Measurements from ENCODE around the gene EZR.

EZR gene

DNA sequence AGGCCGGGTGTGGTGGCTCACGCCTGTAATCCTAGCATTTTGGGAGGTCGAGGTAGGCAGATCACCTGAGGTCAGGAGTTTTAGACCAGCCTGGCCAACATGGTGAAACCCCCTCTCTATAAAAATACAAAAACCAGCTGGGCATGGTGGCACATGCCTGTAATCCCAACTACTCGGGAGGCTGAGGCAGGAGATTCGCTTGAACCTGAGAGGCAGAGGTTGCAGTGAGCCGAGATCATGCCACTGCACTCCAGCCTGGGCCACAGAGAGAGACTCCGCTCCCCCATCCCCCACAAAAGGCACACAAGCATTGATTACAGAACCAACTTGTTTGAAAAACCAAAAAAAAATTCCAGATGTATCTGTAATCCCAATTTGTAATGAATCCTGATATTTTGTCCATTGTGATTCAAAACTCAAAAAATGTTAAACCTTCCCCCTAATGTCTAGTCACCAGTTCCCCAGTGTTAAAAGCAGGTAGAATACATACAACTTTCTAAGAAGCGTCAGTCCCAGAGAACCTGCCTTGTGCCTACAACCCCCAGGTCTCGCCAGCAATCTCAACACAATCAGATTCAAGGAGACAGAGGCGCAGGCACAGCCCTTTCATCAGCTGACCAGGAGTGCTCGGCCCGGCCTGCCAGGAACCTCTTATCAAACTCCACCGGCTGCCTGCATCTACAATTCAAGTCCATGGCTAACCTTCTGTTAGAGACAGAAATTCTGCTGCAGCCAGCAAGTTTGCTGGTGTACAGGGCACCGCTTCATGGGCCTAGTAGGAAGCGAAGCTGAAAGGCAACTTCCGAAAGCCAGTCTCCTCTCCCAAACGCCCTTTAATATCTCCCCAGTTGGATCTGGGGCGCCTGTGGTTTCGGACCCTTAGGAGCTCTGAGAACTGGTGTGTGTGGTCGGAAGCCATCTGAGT lies 2.1 kb downstream of the EZR start:
- no peak for DNase-seq

DNA sequence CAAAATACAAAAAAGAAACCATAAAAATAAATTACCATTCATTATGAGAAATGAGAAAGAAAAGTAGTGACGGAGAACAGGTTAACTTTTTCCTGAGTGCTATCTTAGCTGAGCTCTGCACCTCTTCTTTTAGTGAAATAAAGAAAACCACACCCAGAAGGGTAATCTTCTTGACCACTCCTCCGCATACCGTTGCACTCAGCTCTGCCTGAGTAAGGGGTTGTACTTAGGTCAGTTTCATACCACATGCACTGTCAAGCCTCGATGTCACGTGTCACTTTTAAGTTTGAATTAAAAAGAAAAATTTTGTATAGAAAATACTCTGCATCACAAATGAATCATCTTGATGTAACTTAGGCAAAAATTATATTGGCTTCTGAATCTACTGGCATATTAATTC lies 2.8 kb downstream of the EZR start:
- DNase-seq, result no peak

DNA sequence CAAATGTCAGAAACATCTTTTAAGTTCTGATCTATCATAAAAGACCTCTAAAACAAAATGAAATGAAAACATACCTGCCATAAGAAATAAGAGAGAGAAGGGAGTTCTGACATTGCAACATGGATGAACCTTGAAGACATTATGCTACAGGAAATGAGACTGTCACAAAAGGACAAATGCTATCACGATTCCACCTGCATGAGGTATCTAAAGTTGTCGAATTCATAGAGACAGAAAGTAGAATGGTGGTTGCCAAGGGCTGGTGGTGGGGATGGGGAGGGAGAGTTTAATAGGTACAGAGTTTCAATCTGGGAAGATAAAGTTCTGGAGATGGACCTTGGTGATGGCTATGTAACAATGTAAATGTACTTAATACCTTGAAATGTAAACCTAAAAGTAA lies 3.3 kb downstream of the EZR start:
- no peak for DNase-seq

DNA sequence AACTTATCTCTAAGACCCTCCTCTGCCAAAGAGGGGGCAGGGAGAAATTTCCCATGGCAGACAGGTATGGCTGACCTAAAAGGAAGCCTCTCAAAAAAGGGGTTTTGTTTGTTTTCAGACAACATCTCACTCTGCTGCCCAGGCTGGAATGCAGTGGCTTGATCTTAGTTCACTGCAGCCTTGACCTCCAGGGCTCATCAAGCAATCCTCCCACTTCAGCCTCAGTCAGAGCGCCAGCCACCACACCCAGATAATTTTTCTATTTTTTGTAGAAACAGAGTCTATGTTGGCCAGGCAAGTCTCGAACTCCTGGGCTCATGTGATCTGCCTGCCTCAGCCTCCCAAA lies 3.8 kb downstream of the EZR start:
- DNase-seq, result no peak

DNA sequence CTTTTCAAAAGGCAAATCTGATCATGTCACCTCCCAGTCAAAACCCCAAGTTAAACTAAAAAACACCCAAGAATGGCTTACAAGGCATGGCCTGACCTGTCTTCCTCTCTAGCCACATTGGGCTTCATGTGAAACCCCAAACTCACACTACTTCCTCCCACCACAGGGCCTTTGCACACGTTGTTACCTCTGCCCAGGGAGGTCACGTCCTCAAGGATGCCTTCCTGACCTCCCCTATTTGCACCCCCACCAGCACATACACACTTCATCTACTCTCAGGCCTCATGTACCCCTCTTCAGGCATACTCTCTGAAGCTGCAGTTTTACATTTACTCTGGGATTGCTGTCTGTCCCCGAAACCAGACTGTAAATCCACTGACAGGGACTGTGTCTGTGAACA lies 6.1 kb downstream of the EZR start:
- DNase-seq, result no peak

DNA sequence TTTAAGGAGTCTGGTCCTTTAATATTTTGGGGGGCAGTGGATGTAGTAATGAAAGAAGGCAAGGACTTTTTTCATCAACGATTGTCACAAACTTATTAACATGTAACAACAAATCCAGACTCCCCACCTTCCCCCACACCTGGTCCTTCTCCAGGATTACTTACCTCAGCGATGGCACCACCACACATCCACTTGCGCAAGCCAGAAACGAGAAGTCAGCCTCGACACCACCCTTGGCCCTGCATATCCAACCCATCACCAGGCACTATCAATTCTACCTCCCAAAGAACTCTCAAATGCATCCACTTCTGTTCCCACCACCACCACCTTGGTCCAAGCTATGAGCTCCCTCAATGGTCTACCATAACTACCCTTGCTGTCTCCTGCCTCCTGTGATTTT lies 6.6 kb downstream of the EZR start:
- no peak for DNase-seq

DNA sequence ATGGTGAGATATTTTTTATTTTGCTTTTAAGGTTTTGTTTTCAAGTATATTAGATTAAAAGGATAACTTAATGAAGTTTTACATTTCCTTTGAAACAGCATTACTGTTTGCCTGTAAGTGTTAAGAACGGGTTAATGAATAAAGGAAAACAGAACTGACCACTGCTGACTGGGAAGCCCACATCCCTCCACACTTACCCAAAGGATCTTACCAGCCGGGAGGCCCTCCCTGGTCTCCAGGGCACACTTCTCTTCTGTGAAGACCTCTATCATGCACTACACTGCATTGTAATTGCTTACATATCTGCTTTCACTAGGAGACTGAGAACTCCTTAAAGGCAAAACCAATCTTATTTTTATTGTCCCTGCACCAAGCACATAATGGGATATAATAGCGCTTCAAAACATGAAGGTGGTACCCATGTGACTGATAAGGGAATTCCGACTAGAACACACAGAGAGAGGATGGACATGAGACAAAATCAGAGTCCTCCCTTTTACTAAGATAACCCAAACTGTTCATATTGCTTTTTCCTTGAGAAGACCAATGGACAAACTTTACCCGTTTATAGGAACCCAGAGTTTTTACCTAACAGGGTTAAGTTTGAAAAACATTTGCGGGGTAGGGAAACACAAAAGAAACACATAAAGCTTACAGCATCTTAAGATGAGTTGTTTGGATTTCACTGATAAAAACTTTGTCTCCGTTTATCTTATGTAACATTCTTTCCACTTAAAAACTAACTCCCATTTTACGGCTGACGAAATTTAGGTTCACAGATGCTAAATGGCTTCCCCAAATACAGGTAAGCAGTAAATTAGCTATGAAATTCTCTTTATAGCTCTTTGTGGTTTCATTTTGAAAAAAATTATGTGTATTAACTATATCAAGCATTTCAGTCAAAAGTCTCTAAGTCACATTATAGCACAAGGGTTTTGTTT lies 8.7 kb downstream of the EZR start:
- no peak for DNase-seq

DNA sequence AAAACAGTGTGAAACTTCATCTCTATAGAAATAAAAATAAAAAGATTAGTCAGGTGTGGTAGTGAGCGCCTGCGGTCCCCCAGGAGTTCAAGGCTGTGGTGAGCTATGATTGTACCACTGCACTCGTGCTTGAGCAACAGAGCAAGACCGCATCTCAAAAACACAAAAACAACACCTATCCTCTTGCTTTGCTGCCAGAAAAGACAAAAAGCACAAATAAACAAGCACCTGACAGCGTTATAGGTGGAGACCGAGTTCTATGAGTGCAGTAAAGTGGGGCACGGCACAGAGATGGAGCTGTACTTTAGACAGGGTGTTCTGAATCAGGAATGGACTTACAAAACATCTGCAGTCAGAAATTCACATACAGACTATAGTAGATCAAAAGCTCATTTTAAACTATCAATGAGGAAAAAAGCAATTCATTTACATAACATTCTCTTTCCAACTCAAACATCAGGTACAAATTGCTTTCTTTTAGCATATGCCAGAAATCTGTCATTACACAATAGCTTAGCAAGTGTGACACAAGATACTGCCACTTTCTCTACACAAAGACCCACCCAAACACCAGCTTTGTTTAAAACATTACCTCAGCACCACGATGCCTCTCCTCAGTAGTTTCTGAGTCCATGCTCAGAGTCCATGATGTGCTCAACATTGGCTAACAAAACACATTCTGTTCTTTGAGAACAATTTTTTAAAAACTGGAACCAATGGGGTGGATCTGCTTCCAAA lies 10.1 kb downstream of the EZR start:
- no peak for DNase-seq

DNA sequence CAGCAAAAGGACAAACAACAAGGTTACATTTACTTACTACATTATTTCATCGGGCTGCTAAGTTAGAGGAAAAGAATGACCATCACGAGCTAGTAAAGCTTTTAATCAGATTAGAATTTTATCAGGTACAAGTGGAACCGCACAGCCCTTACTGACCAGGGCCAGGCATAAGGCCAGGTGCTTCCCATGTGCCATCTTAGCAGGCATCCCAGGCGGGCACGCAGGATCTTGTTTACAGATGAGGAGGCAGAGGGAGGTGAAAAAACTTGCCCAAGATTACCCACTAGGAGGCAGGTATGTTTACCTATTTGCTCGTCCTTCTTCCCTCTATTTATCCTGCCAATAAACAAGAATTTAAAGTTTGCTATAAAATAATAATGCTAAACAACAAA lies 10.7 kb downstream of the EZR start:
- no peak for DNase-seq

DNA sequence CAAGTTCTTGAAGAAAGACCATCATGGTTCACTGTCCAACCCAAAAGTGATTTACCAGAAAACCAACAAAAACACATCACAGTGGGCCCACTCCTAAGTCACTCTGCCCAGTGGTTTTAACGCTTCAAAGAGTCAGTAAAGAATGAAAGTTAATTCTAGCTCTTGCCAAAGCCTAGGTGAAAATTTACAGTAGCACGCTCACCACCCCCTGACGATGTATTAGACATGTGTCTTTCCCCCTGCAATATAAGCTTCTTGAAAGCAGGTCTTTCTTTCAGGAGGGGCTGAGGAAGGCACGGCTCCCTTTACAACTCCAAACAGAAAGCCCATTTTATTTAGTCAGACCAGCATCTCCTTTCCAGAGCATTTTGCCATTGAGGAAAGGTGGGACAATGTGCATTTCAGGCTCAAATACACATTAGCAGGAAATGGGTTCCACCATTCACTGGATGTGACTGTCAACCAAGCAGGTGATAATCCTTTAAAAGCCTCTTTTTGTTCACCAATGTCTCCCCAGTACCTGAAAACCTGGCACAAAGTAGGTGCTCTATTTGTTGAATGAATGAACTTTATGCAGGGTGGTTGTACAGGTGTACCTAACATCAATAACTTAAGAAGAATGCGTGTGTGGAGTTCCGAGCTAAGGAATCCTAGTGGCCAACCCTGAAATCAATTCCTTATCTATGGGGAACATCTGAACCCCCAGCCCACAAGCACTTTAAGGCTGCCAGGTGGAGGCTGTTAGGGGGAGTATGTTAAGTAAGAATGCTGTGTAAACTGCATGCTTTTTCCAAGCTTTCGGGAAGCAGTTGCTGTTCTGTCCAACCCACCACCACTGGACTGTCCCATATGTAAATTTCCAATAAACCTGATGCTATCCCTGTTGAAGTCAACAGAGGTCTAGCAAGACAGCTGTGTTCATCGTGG lies 11.4 kb downstream of the EZR start:
- DNase-seq, result no peak

DNA sequence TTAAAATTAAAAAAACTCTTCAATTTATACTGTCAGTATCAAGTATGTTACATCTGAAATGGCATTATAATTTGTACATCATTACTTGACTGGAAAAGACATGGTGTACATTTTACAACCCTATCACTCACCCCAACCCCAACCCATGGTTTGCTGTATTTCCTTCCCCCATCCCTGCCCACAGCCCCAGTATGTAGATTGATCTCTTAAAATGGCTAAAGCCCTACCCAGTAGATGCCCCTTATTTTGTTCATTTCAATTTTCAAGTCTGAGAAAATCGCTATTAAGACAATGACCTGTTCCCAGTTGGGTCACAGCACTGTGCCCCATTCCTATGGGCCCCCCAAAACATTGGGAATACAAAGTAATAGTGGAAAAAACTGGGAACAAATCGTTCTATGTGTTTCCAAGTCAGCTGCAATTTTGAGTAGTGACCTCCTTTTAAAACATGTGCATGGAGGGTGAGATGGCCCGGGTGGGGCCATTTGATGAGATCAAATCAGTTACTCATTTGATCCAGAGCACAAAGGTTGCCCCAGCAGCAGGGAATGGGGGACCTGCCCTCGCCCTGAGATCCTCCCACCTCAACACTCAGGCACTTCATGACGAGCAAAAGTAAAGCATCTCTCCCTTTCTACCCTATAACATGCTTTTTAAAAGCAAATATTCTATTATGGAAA lies 13.3 kb downstream of the EZR start:
- DNase-seq, result no peak

DNA sequence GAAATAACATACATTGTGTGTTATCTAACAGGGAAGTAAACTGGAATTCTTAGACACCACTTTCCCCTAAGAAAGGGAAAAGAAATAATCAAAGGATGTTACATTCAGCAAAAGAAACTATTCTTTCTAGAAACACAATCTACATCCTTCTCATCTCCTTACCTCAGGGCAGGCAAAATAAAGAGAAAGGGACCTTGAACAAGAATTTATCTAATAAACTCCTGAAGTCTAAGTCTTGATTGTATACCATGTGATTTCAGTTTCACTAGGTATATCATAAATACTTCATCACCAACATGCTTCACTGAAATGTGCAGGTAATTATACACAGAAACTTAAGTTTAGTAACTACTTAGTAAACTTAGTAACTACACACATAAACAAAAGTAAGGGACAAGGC lies 15.0 kb downstream of the EZR start:
- no peak for DNase-seq

DNA sequence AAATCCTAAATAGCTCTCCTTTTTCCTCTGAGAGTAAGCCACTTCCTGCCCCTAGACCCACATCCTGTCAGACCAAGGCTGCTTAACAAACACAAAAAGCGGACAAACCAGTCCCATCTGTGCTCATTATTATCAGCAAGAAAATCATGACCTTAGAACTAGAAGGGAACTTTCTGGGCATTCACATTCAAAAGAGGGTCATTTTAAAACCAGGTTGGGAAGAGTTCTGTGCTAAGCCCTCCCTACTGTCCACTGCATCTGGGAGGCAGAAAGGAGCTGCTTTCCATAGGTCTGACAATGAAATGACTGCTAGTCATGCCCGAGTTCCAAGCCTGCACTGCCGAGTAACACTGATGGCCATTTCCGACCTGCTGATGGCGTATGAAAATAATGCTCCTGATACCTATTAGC lies 15.4 kb downstream of the EZR start:
- peak; percentile 39 for DNase-seq

DNA sequence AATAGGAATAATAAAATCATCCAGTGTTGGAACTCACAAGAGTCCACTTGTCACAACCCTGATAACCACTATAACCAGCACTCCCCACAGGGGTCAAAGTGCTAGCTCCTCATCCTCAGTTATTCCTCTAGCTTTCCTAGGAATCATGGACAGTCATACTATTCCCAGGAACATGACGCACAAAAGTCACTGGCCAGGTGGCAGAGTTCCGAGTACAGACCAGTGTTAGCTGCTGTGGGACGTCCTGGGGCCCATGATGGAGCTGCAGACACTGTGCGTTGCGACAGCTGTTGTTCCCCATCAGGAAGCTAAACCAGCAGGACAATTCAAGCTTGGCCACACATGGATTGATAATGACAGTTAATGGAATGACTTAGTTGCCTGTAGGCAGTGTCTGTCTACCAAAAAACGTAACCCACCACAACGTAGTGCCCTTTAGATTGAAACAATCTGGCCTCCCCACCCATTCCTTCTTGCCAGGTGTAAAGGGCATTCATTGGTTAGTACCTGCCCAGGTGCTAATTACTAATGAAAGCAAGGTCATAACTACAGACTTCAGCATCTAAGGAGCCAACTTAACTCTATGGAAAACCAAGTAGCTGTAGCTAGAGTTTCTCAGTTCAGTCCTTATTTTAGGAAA lies 17.4 kb downstream of the EZR start:
- no peak for DNase-seq

DNA sequence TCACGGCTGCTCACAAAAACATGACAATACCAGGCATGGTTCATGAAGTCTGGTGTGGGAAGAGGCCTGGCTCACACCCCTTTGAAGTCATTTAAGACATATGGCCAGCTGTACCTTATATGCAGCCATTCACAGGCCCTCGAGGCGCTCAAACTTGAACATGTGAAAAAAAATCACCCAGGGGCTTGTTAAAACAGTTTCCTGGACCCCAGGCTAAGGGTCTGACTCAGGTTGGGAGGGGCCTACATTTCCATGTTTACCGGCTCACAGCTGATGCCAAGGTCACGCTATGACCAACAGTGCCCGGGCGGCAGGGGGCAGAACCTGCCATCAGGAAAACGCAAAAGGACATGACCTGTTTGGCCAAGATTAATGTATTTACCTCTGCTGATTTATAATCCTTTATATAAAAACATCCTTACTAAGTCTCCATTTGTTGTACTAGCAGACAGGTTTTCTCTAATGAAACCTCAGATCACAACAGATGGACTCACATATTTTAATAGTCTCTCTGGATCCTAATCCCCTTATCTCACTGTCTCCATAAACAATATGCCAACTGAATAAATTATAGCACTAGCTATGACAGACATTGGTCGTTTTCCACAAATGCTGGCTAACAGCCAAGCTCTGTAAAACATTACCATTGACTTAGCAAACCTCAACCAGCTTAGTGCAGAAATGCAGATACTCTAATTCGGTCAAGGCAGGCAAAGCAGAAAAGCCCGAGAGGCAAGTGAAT lies 19.9 kb downstream of the EZR start:
- DNase-seq, result peak; percentile 65

DNA sequence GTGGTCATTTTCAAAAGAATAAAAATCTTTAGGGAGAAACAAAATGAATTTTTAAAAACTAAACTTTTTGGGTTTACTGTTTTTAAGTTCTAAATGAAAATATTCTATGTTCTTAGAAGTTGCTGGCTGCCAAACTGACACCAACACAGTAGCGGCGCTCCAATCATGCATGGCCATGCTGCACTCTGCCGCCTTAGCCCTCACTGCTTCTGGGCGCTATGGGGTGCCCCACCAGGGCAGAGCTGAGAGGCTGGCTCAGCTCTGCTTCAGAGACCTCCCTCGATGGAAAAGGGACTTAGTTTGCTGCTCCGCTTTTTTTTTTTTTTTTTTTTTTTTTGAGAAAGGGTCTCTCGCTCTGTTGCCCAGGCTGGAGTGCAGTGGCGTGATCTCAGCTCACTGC lies 20.9 kb downstream of the EZR start:
- no peak for DNase-seq

DNA sequence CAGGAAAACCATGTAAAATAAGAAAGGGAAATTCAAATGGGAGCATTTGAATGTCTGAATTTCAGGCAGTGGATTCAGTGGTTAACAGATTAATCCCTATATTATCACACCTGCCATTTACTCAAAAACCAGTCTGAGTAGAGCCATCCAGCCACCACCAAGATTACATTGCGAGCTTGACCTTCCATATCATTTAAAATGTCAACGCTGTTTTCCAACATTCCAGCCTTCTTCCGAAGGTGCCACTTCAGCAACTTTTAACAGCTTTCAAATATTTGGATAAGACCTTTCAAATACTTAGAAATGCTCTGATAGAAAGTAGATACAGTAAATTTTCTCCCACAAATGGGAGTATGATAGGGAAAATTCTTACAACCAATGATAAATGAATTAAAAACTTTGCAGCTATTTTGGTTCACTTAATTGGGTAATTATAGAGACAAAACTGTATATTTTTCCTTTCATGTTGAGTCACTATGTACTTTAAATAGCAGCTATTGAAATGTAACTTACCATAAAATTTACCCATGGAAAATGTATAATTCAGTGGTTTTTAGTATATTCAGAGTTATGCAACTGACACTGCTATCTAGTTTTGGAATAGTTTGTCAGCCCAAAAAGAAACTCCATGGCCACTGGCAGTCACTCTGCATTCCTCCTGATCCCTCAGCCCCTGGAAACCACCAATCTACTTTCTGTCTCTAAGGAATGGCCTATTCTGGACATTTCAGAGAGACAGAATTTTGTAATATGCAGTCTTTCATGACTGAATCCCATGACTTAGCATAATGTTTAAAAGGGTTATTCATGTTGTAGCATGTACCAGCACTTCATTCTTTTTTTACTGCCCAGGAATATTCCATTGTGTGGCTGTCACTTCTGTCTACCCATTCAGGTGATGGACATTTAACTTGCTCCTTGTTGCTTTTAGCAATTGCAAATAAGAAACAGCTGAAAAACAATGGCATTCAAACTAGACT lies 21.5 kb downstream of the EZR start:
- DNase-seq, result peak; percentile 90

DNA sequence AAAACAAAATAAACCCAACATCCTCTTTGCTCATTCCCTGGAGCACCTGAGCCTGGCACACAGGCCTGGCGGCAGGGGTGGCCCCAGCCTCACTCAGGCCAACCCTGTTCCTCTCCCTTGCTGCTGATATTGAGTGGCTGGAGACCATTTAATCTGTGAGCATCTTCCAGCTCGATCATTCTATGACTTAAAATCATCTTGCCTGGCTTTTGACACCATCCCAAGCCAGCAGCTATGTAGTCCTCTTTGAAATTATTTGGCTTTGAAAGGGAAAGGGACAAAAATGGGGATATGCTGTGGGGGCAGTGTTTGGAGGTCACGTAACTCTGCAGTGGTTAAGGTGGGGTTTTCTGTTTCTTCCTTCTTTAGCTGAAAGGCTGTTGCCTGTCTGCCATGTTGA lies 22.8 kb downstream of the EZR start:
- no peak for DNase-seq

DNA sequence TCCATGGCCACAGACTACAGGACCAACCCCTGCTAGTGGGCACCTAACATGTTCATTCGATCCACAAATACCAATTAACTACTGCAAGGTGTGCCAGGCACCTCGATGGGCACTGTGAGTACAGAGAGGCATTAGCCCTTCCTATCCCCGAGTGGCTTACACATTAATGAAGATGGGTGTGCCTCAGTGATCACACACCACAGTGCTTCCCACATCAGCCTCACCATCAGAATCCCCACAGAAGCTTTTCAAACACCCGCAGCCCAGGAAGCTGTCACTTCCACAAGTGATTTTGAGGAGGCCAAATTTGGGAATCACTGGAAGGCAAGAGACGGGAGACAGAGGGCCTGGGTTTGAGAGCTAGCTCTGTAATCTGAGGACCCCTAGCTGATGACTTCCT lies 23.7 kb downstream of the EZR start:
- no peak for DNase-seq

Measured in fibroblast of skin of right quadriceps (primary cell).